Measurements from ENCODE around the gene MICAL3.

The MICAL3 gene

GRCh38 chr22:17807578-17808410 lies 216.6 kb downstream of the MICAL3 start:
- no peak for DNase-seq

- no peak for DNase-seq
Measured at GRCh38 chr22:17807086-17807485, 217.3 kb downstream of the MICAL3 start.

DNA sequence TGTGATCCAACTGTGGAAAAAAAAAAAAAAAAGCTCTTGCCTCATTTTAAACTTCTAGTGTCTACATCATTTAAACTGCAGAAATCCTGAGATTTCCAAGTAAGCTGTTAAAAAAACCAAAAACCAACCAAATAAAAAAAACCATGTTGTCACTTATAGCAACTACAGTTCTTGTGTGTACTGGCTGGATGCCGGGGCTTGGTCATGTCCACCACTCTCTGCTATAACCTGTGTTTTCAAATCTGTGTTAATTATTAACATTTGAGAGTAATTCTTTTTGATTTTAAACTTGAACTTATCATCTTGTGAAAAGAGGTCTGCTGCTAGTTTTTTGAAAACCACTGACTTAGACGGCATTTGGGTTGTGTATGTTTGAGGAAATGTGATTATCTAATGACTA lies 217.9 kb downstream of the MICAL3 start:
- no peak for DNase-seq

DNA sequence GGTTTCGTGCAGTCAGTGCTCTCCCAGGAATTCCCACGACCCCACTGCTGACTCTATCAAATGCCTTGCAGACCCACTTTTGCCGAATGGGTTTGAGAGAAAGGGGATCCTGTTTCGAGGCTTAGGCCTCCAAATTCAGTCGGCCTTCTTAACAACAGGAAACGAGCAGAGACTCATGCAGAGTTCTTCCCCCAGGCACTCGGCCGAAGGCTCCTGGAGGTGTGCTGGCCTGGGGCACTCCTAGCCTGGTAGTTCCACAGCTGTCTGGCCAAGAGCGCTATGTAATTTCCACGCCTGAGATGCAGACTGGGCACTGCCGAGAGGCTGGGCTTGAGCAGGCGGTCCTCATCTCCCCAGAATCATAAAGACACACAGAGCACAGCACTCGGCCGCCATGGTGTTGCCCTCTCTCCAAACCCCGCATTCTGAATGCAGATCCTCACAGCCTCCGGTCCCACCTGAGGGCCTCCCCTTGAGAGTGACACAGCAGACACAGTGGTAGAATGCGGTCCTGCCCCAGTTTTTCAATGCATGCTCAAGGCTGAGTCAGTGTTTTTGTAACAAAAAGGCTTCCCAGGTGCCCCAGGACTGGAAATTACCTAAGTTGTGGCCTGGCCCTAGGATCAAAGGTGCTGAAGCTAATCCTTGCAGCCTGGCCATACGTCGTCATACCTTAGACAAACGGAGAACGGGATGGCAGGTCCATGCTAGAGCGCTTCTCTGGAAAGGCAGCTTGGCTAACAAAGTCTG lies 219.9 kb downstream of the MICAL3 start:
- no peak for DNase-seq

DNA sequence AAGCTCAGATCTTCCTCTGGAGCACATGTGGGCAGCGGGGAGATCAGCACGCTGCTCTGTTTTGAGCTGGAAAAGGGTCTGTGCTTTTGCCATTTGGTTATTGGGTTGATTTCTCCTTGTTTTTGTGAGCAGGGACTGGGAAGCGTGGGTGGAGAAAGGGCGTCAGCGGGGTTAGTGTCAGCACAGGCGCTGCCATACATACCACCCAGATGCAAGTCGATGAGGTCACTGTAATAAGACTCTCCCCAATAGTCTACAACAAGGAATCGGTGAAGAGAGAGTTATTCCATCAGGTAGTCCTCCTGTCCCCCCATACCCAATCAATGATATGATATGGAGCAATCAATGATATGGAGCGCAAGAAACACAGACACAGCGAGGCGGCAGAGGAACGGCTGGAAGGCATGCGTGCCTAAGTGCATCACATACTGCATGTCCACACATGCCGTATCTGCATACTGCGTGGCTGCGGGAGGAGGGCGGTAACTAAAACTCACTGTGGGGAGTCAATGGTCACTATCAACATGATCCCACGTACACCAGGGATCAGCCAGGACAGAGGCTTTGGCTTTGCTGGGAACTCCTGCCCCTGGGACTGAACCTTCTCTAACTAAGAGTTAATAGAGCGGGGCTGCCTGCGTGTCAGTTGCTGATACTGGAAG lies 220.6 kb downstream of the MICAL3 start:
- no peak for DNase-seq

DNA sequence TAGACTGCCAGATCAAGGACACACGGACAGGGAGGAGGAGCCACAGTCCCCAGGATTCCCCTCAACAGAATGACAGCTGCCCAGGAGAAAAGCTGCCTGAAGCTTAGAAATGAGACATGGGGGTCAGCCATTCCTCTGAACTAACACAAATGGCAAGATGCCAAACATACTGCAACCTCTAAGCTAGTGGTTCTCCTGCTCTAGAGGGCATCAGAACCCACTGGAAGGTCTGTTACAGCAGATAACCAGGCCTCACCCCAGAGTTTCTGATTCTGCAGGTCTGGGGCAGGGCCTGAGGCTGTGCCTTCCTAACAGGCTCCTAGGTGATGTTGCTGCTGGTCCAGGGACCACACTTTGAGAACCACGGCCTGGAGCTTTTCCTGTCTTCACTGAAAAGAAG lies 221.5 kb downstream of the MICAL3 start:
- DNase-seq: no peak

- no peak for DNase-seq
Measured at GRCh38 chr22:17802411-17802810, 221.9 kb downstream of the MICAL3 start.

- DNase-seq: peak; percentile 34 to 59
Measured at GRCh38 chr22:17797721-17798559, 226.4 kb downstream of the MICAL3 start.

DNA sequence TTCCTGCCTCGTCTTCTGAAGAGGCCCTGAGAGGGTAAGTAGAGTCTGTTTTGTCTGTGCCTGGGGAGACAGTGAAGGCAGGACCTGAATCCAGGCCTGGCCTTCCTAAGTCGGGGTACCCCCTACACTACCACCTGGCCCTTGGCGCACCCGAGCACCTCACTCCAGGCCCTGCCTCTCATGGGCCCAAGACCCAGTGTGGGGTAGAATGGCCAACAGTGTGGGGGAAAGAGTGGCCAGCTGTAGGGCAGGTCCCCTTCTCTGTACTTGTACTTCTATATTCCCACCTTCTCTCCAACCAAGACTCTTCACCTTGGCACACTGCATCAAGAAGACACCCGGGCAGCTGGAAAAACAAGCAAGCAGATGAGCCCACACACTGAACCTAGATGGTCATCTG lies 227.7 kb downstream of the MICAL3 start:
- DNase-seq: no peak

- no peak for DNase-seq
Measured at GRCh38 chr22:17795661-17796548, 228.5 kb downstream of the MICAL3 start.

DNA sequence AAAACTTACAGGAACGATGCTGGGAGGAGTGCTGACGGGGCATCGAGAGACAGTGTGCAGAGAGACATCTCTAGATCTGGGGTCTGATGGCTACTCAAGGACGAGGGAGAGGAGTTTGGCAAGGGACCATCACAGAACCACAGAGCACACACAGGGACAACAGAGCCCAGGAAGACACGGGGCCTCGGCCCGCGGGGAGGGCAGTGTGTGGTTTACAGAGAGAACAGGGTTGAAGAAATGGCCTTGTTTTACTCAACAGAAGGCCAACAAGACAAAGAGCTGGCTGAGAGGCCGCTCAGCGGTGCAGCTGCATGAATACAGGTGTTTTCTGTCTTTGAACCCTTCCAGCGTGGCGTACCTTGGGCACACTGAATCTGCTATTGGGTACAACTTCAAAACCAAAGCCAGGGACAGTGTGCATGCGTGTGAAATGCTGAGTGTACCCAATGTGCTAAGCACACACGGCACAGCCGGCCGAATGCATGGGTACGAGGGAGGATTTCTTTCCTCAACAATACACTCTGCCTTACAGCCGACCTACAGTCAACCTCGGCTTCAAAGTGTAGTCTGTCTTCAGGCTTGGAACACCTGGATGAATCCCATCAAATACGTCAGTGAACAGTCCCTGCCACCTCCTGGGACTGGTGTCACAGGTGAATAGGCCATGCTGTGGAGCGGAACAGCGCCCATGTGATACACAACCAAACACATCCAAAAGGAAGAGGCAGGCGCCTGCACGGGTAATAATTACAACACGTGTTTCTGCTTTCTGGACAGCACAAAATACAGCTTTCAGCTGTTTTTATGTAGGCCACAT lies 229.4 kb downstream of the MICAL3 start:
- DNase-seq: no peak

GRCh38 chr22:17792854-17793434 lies 231.4 kb downstream of the MICAL3 start:
- no peak for DNase-seq

GRCh38 chr22:17792299-17792698 lies 232.1 kb downstream of the MICAL3 start:
- DNase-seq: no peak

DNA sequence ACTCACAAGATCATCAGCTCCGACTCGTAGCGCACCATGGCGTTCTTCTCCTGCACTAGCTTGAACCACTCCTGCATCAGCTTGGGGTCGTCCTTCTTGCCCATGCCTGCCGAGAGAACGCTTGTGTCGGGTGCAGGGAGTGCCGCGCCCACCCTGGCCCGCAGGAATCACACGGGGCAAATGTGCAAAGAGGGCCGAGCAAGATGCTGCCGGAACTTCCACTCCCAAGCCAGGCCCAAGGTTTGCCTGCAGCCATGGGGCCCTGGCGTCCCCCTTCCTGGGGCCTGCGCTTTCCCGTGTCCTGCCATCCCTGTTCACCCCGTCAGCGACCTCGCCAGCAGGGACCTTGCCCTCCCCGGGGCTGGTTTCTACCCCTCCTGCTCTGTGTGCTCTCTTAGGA lies 233.2 kb downstream of the MICAL3 start:
- no peak for DNase-seq

DNA sequence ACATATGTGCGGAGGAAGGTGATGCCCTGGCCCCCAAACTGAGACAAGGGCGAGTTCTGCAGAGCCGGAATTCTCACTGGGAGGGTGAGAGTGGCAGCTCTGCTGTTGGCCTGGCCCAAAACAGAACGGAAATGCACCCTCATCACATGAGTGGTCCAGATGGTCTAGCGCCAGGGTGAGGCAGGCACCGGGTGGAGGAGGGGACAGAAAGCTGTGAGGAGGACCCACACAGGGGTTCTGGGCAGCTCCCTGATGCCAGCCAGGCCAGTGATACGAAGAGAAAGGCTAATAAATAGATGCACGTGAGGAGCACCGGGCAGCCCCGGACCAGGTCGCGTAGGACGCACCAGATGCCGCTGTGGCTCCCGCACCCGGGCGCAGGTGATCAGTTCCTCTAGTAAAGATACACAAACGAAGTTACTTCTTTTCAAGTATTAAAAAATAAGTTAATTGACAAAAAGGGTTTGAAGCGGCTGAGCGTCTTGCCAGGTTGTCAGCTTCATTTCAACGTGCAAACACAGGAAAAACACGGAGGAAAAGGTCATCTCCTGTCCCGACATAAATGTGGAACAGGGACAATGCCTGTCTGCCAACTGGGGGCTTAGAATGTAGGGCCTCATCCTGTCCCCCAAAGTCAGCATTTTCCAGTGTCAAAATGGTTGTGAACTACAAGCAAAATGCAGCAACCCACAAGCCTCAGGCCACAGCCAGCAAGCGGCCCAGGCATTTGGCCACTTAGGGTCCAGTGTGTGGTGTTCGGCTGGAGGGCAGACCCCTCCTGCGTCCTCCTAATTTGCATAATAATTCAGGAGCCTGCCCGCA lies 234.8 kb downstream of the MICAL3 start:
- no peak for DNase-seq

- no peak for DNase-seq
Measured at GRCh38 chr22:17788528-17789378, 235.6 kb downstream of the MICAL3 start.

DNA sequence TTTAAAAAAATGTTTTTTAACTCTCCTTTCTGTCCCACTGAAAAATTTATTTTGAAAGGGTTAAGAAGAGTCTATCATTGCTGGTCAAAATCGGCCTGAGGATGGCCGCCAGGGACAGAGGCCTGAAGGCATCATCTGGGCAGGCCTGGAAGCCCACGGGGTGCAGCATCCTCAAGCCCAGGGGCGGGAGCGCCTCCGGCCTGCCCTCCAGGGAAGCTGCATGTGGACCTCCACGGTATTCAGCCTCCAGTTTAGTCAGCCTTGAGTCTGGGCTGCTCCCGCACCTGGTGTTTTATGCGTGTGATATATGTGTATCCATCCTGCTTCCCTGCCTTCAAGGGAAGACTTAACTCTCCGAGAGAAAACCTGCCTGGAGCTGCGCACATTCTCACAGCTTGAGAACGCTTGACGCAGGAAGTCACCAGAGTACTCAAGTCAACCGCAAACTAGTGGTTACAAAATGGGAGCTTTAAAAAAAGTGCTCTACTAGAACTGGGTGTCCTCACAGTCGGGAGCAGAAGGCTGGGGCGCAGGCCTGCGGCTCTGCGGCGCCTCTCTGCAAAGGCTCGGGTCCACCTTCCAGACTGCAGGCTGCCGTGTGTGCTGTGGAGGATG lies 236.5 kb downstream of the MICAL3 start:
- DNase-seq: no peak

GRCh38 chr22:17787241-17787640 lies 237.1 kb downstream of the MICAL3 start:
- DNase-seq: no peak
